Left lung (tissue), 10 donors: Measurements from ENCODE around the gene PBXIP1. TPM values are rescaled to one million over a fixed set of nuclear protein-coding genes. Genes with fewer than 3 reads are reported as not detected.

ENCODE experiments used
- ATAC-seq: fragments of 200-7000 bp; cut with Tn5 transposase; one replicate; pipeline ENCODE4 v1.9.1; 2020; ENCODE audit warnings: moderate library complexity
- DNase-seq, 4 donors: peaks; one replicate each; pipeline ENCODE4 v3.0.0-alpha.2; 2013 to 2020
- H3K27ac ChIP-seq, 2 donors: fragments of 200-600 bp; sonication (generic) in 1 of 2; one replicate each; pipeline versions ENCODE4 v1.5.0 to v1.8.0; 2020 to 2021
- H3K27me3 ChIP-seq, 2 donors: fragments of 200-600 bp; sonication (generic) in 1 of 2; one replicate each; pipeline versions ENCODE4 v1.5.0 to v1.8.0; 2020 to 2021
- H3K36me3 ChIP-seq, 2 donors: fragments of 200-600 bp; sonication (generic) in 1 of 2; one replicate each; pipeline versions ENCODE4 v1.5.0 to v1.8.0; 2020 to 2021
- H3K4me1 ChIP-seq, 2 donors: fragments of 200-600 bp; one replicate each; pipeline ENCODE4 v1.8.0; 2021
- H3K4me3 ChIP-seq, 2 donors: fragments of 200-600 bp; sonication (generic) in 1 of 2; one replicate each; pipeline versions ENCODE4 v1.5.0 to v1.8.0; 2020 to 2021; ENCODE audit warnings: mild to moderate bottlenecking in 1 of 2
- H3K9me3 ChIP-seq, 2 donors: fragments of 200-600 bp; sonication (generic) in 1 of 2; one replicate each; pipeline versions ENCODE4 v1.5.0 to v1.8.0; 2020 to 2021
- CTCF ChIP-seq, 2 donors: fragments of 200-600 bp; sonication (generic) in 1 of 2; IDR thresholded peaks; one replicate each; pipeline versions ENCODE4 v1.5.0 to v1.8.0; 2021; ENCODE audit warnings: antibody characterized with exemption in 2 of 2
- intact Hi-C, 2 donors: fragments of 100-400 bp; cut with DNase I; formaldehyde crosslinking; loops; one replicate each; pipeline versions ENCODE4 v1.11.2 to v1.14.2; 2022
- polyA plus RNA-seq, 6 donors: library from polyadenylated mRNA; unstranded; fragments of 120-200 nt; gene quantifications; one replicate each; pipeline ENCODE4 v1.2.1, GENCODE V29; 2013; ENCODE audit not compliant: insufficient read length in 6 of 6
- total RNA-seq, 2 donors: library from RNA; stranded (reverse); fragmentation: NEBNext Ultra II Directional; extraction: Animal tissue kit (Norgen Biotek cat#: 25700); gene quantifications; one replicate each; pipeline ENCODE4 v1.2.1, GENCODE V29; 2021
- donor health status: DM: no; HTN: yes; CAD: no.
- donor health status: DM: no; HTN: no; CAD: no.

Gene PBXIP1
- total and polyA plus RNA-seq, 8 donors: 32.6 to 84.4 (median 79.1) TPM

GRCh38 chr1:154993572-154994268 lies 37.8 kb upstream of the PBXIP1 start, which contains the start of gene LENEP:
Gene LENEP (plus strand): TSS chr1:154993586. CDS start chr1:154993608, 22 bp downstream.
- peaks cover under 1 to 26% of the 10 kb centered on the region in 2 donors for H3K4me1 ChIP-seq
- H3K27me3 ChIP-seq: no peaks in the 10 kb centered on the region
- DNase-seq (peak in 1 of 4 donors; percentile 26), ATAC-seq (no peak)
- no peak within 1 kb of the TSS for H3K27ac ChIP-seq
- intact Hi-C loops: no loop called here
- H3K36me3 ChIP-seq: peaks cover 0 to 31% of the 10 kb centered on the region in 2 donors
- no peaks in the 10 kb centered on the region for H3K9me3 ChIP-seq
- H3K4me3 ChIP-seq: no peak within 1 kb of the TSS
- TF ChIP-seq CTCF (IDR thresholded peaks at IDR 0.05): no peak

- no peak for TF ChIP-seq CTCF (IDR thresholded peaks at IDR 0.05)
- ATAC-seq (peak; percentile 7), DNase-seq (peak in 1 of 4 donors; percentile 27)
- intact Hi-C loops: no loop called here
- no peak overlapping the region for H3K27ac ChIP-seq
- H3K9me3 ChIP-seq: no peaks in the 10 kb centered on the region
- H3K27me3 ChIP-seq: no peaks in the 10 kb centered on the region
- peaks cover 0 to 21% of the 10 kb centered on the region in 2 donors for H3K4me1 ChIP-seq
- H3K36me3 ChIP-seq: peaks cover 0 to 39% of the 10 kb centered on the region in 2 donors
- H3K4me3 ChIP-seq: no peak overlapping the region
Measured at GRCh38 chr1:154992721-154993571, 37.0 kb upstream of the PBXIP1 start.

GRCh38 chr1:154990276-154990675 lies 34.4 kb upstream of the PBXIP1 start:
- Histone ChIP-seq H3K9me3 (no peaks in the 10 kb centered on the region), H3K27ac (no peak overlapping the region), H3K36me3 (peaks cover 0 to 51% of the 10 kb centered on the region in 2 donors), H3K27me3 (no peaks in the 10 kb centered on the region), H3K4me1 (peaks cover 0 to 8% of the 10 kb centered on the region in 2 donors), H3K4me3 (no peak overlapping the region)
- DNase-seq: peak in 1 of 4 donors; percentile 15
- intact Hi-C loops: no loop called here
- TF ChIP-seq CTCF (IDR thresholded peaks at IDR 0.05): no peak
- no peak for ATAC-seq

GRCh38 chr1:154989195-154989860 lies 33.4 kb upstream of the PBXIP1 start:
- intact Hi-C loops: no loop called here

More at GRCh38 chr1:154989195-154989860, 33.4 kb upstream of the PBXIP1 start:
- no peak for TF ChIP-seq CTCF (IDR thresholded peaks at IDR 0.05)
- peaks cover 0 to 51% of the 10 kb centered on the region in 2 donors for H3K36me3 ChIP-seq
- ATAC-seq (no peak), DNase-seq (no peak)
- H3K9me3 ChIP-seq: no peaks in the 10 kb centered on the region
- no peaks in the 10 kb centered on the region for H3K27me3 ChIP-seq
- no peak overlapping the region for H3K4me3 ChIP-seq
- H3K27ac ChIP-seq: no peak overlapping the region
- peaks cover 0 to 17% of the 10 kb centered on the region in 2 donors for H3K4me1 ChIP-seq
